IMR-90 (cell line): ENCODE data around the gene SOBP. TPM values are rescaled to one million over a fixed set of nuclear protein-coding genes. Genes with fewer than 3 reads are reported as not detected.

Experiments
- ATAC-seq: fragments of 200-7000 bp; cut with Tn5 transposase; 2 replicates; pipeline ENCODE4 v1.9.1; 2020; ENCODE audit warnings: low read depth, mild to moderate bottlenecking, moderate library complexity
- BruUV-seq: library from RNA; stranded (reverse); fragments of 400-500 nt; replicated peaks from 2 replicates; lab custom pipeline; 2021; lab: Mats Ljungman, UMichigan
- CTCF ChIA-PET: fragments of 300-600 bp; formaldehyde crosslinking; extraction: SDS; loops from one replicate; lab custom pipeline; 2021; ENCODE audit warnings: antibody characterized with exemption; lab: Yijun Ruan, JAX
- POLR2A ChIA-PET: fragments of 300-600 bp; sonication (Branson Sonifier 250); formaldehyde crosslinking; loops from one replicate; lab custom pipeline; 2022; ENCODE audit warnings: antibody characterized with exemption; ENCODE audit not compliant: unreplicated experiment; lab: Charles Lee
- DNase-seq: peaks from one replicate; pipeline ENCODE4 v3.0.0; 2013
- H2AFZ ChIP-seq: replicated peaks from 2 replicates; pipeline ENCODE3; 2013; ENCODE audit warnings: low read length, mild to moderate bottlenecking; ENCODE audit not compliant: poor library complexity
- H2AK5ac ChIP-seq: 2 replicates; pipeline ENCODE4 v1.6.1; 2013; ENCODE audit warnings: low read depth, low read length, inconsistent platforms
- H2AK9ac ChIP-seq: replicated peaks from 2 replicates; pipeline ENCODE3; 2013; ENCODE audit warnings: mild to moderate bottlenecking, low read depth, low read length, moderate library complexity; ENCODE audit not compliant: poor library complexity
- H2BK120ac ChIP-seq: 2 replicates; pipeline ENCODE4 v1.6.1; 2013; ENCODE audit warnings: low read depth, low read length, inconsistent platforms
- H2BK15ac ChIP-seq: 3 replicates; pipeline ENCODE4 v1.6.1; 2013; ENCODE audit warnings: low read depth, low read length, inconsistent platforms
- H2BK20ac ChIP-seq: 2 replicates; pipeline ENCODE4 v1.6.1; 2013; ENCODE audit warnings: low read depth, mild to moderate bottlenecking, inconsistent platforms, low read length, moderate library complexity
- H2BK5ac ChIP-seq: 2 replicates; pipeline ENCODE4 v1.6.1; 2013; ENCODE audit warnings: mild to moderate bottlenecking, low read depth, low read length, inconsistent platforms; ENCODE audit not compliant: poor library complexity, severe bottlenecking
- H3K14ac ChIP-seq: replicated peaks from 2 replicates; pipeline ENCODE4 v1.6.1; 2013; ENCODE audit warnings: low read depth, low read length, inconsistent platforms
- H3K18ac ChIP-seq: 2 replicates; pipeline ENCODE4 v1.6.1; 2013; ENCODE audit warnings: low read depth, low read length, control low read depth
- H3K23ac ChIP-seq: 2 replicates; pipeline ENCODE4 v1.6.1; 2013; ENCODE audit warnings: low read depth, low read length, inconsistent platforms
- H3K27ac ChIP-seq: 2 replicates; pipeline ENCODE4 v1.5.1; 2013; ENCODE audit warnings: mild to moderate bottlenecking, control low read depth, low read length; ENCODE audit not compliant: insufficient read depth
- H3K27me3 ChIP-seq: 2 replicates; pipeline ENCODE4 v1.6.1; 2013; ENCODE audit warnings: low read length; ENCODE audit not compliant: control insufficient read depth, insufficient read depth
- H3K36me3 ChIP-seq: 2 replicates; pipeline ENCODE4 v1.6.1; 2013; ENCODE audit warnings: low read length, mixed read lengths; ENCODE audit not compliant: control insufficient read depth, insufficient read depth
- H3K4ac ChIP-seq: 2 replicates; pipeline ENCODE4 v1.6.1; 2013; ENCODE audit warnings: low read depth, low read length, inconsistent platforms
- H3K4me1 ChIP-seq: 2 replicates; pipeline ENCODE4 v1.6.1; 2013; ENCODE audit warnings: low read length, mixed read lengths; ENCODE audit not compliant: control insufficient read depth, insufficient read depth
- H3K4me2 ChIP-seq: 2 replicates; pipeline ENCODE4 v1.6.1; 2013; ENCODE audit warnings: low read depth, mild to moderate bottlenecking, control low read depth, low read length, moderate library complexity
- H3K4me3 ChIP-seq: 2 replicates; pipeline ENCODE4 v1.5.1; 2013; ENCODE audit warnings: low read depth, mild to moderate bottlenecking, control low read depth, low read length, moderate library complexity; ENCODE audit not compliant: insufficient read depth
- H3K56ac ChIP-seq: 2 replicates; pipeline ENCODE4 v1.6.1; 2013; ENCODE audit warnings: low read length, inconsistent platforms; ENCODE audit not compliant: insufficient read depth; ENCODE audit errors: extremely low read depth
- H3K79me1 ChIP-seq, 2 experiments: 2 replicates each; pipeline ENCODE4 v1.6.1; 2013; ENCODE audit warnings: low read length in 2 of 2, inconsistent platforms in 1 of 2, low read depth in 1 of 2
- H3K9ac ChIP-seq: 2 replicates; pipeline ENCODE4 v1.6.1; 2013; ENCODE audit warnings: low read depth, low read length, control low read depth
- H3K9me1 ChIP-seq: 2 replicates; pipeline ENCODE4 v1.6.1; 2013; ENCODE audit warnings: low read length, inconsistent platforms; ENCODE audit not compliant: insufficient read depth
- H3K9me3 ChIP-seq: 2 replicates; pipeline ENCODE4 v1.6.1; 2013; ENCODE audit warnings: low read length; ENCODE audit not compliant: control insufficient read depth, insufficient read depth
- H4K20me1 ChIP-seq: 2 replicates; pipeline ENCODE4 v1.6.1; 2013; ENCODE audit warnings: low read length, inconsistent platforms; ENCODE audit not compliant: insufficient read depth
- H4K5ac ChIP-seq: 2 replicates; pipeline ENCODE4 v1.6.1; 2013; ENCODE audit warnings: mild to moderate bottlenecking, low read depth, low read length, control low read depth
- H4K8ac ChIP-seq, 2 experiments: 2 replicates each; pipeline ENCODE4 v1.6.1; 2013; ENCODE audit warnings: low read depth in 2 of 2, low read length in 2 of 2, control low read depth in 1 of 2, inconsistent platforms in 1 of 2
- H4K91ac ChIP-seq: 2 replicates; pipeline ENCODE4 v1.6.1; 2013; ENCODE audit warnings: low read depth, low read length, inconsistent platforms; ENCODE audit not compliant: insufficient read depth
- BHLHE40 ChIP-seq: fragments of 150-350 bp; IDR thresholded peaks from 2 replicates; pipeline ENCODE4 v1.6.1; 2016; ENCODE audit warnings: mild to moderate bottlenecking, low read depth, low read length
- CEBPB ChIP-seq: IDR thresholded peaks from 2 replicates; pipeline ENCODE4 v1.6.1; 2012; ENCODE audit warnings: low read depth, low read length, improper control_type of control experiment
- RFX5 ChIP-seq: IDR thresholded peaks from 2 replicates; pipeline ENCODE4 v1.8.0; 2012; ENCODE audit warnings: low read depth, mild to moderate bottlenecking, low read length, moderate library complexity
- WGBS, 2 experiments: methylation state at CpG; one replicate each; pipeline versions ENCODE4 v1.1.5 to v1.1.7; 2013; ENCODE audit warnings: missing lambda C conversion rate in 2 of 2; ENCODE audit not compliant: insufficient read length in 1 of 2; ENCODE audit errors: extremely low coverage in 2 of 2; 5-methylcytosine and 5-hydroxymethylcytosine counted together
- dilution Hi-C: fragments of 300-500 bp; cut with HindIII; formaldehyde crosslinking; loops from one replicate; pipeline ENCODE4 v1.14.3; 2018; ENCODE audit warnings: low sequenced_read_pairs; ENCODE audit not compliant: unreplicated experiment
- in situ Hi-C: fragments of 300-500 bp; cut with MboI; formaldehyde crosslinking; loops from 3 replicates; pipeline ENCODE4 v1.14.3; 2019; ENCODE audit warnings: low sequenced_read_pairs, inconsistent platforms, mixed read lengths
- intact Hi-C: fragments of 100-400 bp; cut with micrococcal nuclease; formaldehyde crosslinking; loops from 2 replicates; pipeline ENCODE4 v1.10.0; 2022
- polyA plus RNA-seq, 3 experiments: library from polyadenylated mRNA; depleted of rRNA; stranded (reverse); fragments of >200 nt; gene quantifications; 2 replicates each; pipeline ENCODE4 v1.2.3, GENCODE V29; 2012; ENCODE audit warnings: low replicate concordance in 1 of 3
- total RNA-seq: library from RNA; depleted of rRNA; stranded (reverse); fragments of >200 nt; gene quantifications from 2 replicates; pipeline ENCODE4 v1.2.3, GENCODE V29; 2012
- TF ChIP-seq, protein P1 (sequence below): fragments of 150-350 bp; IDR thresholded peaks from 2 replicates; pipeline ENCODE4 v1.6.1; 2016; ENCODE audit warnings: low read depth, mild to moderate bottlenecking, low read length, moderate library complexity, borderline replicate concordance

The SOBP gene
- total and polyA plus RNA-seq, 2 of the 4 experiments (the other 2 are of a cell fraction), result 0.60 to 0.72 TPM

DNA sequence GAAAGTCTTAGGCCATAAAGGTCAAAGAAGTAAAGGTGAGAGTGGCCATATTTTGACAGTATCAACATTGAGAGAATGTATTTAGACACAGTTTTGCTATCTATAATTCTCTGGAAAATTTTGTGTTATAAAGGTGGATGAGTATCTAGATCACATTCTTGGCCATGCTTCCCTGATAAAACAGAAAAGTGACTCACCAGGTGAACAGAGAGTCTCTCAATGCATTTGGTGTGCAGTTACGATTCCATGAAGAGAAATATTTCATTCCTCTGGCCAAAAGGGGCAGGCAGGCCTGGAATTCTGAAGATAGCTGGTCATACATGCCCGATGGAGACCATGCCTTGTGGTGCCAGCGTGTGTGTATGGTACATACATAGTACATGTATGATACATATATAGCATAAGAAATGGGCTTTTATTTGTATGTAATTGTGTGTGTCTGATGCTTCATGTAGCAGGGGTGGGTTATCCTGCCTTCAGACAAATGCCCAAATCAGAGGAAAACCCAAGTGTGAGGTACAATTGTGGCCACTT, 164.0 kb downstream of the SOBP start:
- intact Hi-C loops (no loop called here), dilution Hi-C loops (no loop called here), in situ Hi-C loops (no loop called here)
- H2AFZ ChIP-seq, result no peak overlapping the region
- no peak overlapping the region for H3K56ac ChIP-seq
- no peak overlapping the region for H3K4ac ChIP-seq
- H2AK5ac ChIP-seq, result no peak overlapping the region
- no peaks in the 10 kb centered on the region for H3K36me3 ChIP-seq
- no peak overlapping the region for H2BK5ac ChIP-seq
- H2AK9ac ChIP-seq, result no peak overlapping the region
- no peak overlapping the region for H2BK20ac ChIP-seq
- ATAC-seq (no peak), DNase-seq (no peak)
- peaks cover 6% of the 10 kb centered on the region; the same call in 1 of the 2 replicates for H4K20me1 ChIP-seq
- no peaks in the 10 kb centered on the region for H3K27me3 ChIP-seq
- H4K8ac ChIP-seq, result no peak overlapping the region
- no peak overlapping the region for H4K91ac ChIP-seq
- H2BK15ac ChIP-seq, result no peak overlapping the region
- H3K9me1 ChIP-seq, result no peaks in the 10 kb centered on the region
- no peak overlapping the region for H4K5ac ChIP-seq
- no peak overlapping the region for H3K4me2 ChIP-seq
- WGBS, 2 experiments, result no CpG with 5 or more reads among the region's 3 CpGs
- no peak overlapping the region for H2BK120ac ChIP-seq
- no peak overlapping the region for H3K9ac ChIP-seq
- no peak overlapping the region for H3K18ac ChIP-seq
- peaks cover 17% of the 10 kb centered on the region for H3K4me1 ChIP-seq
- POLR2A ChIA-PET, result no interaction called here
- TF ChIP-seq RFX5, result no peak
- TF ChIP-seq CEBPB, result no peak
- TF ChIP-seq, protein P1, sequence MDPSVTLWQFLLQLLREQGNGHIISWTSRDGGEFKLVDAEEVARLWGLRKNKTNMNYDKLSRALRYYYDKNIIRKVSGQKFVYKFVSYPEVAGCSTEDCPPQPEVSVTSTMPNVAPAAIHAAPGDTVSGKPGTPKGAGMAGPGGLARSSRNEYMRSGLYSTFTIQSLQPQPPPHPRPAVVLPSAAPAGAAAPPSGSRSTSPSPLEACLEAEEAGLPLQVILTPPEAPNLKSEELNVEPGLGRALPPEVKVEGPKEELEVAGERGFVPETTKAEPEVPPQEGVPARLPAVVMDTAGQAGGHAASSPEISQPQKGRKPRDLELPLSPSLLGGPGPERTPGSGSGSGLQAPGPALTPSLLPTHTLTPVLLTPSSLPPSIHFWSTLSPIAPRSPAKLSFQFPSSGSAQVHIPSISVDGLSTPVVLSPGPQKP, result no peak
- TF ChIP-seq BHLHE40, result no peak
- H3K27ac ChIP-seq, result no peak overlapping the region
- no peak overlapping the region for H3K4me3 ChIP-seq
- no peak overlapping the region for H3K14ac ChIP-seq
- no peaks in the 10 kb centered on the region for H3K79me1 ChIP-seq
- no peak overlapping the region for H3K23ac ChIP-seq
- BruUV-seq, result no TSS peak
- CTCF ChIA-PET, result no interaction called here
- peaks cover 2% of the 10 kb centered on the region for H3K9me3 ChIP-seq
